ENCODE results near the gene ANAPC7.

Gene ANAPC7

DNA sequence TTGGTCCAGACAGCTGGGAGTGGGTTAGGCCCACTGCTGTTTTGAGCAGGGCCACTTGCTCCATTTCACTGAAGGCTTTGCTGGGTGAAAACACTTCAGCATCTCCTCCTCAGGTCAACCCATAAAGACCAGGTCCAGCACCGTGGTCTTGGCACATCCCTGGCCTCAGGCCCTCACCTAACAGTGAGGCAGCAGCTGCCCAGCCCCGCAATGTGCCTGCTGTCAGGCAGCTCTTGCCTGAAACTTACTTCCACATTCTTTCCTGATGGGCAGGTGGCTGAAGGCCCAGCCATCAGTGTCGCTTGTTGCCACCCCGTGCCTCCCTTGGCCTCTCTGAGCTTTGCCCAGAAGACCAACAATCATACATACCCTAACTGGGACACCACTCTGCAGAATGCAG is 54.4 kb downstream of the ANAPC7 start:
- H3F3A ChIP-seq (ENCODE audit: insufficient read depth, low read length): no peaks in the 10 kb centered on the region
- H3K4me1 ChIP-seq (ENCODE audit: low read length): no peaks in the 10 kb centered on the region
- no peaks in the 10 kb centered on the region for H3K27me3 ChIP-seq (replicated peaks; ENCODE audit: insufficient read depth, low read length)
- H3K9me3 ChIP-seq (replicated peaks; ENCODE audit: insufficient read depth, low read length): no peaks in the 10 kb centered on the region
- 0 out of 2 replicates have a peak, but pooled peaks cover 2% of the 10 kb centered on the region for H3K36me3 ChIP-seq (replicated peaks; ENCODE audit: insufficient read depth, low read length)
- no peaks in the 10 kb centered on the region for H3K9me2 ChIP-seq (replicated peaks; ENCODE audit: insufficient read depth, low read length)
- no peaks in the 10 kb centered on the region for H4K20me1 ChIP-seq (ENCODE audit: insufficient read depth, low read length)
- no peak overlapping the region for H3K27ac ChIP-seq (ENCODE audit: low read length)
- H3K4me2 ChIP-seq (ENCODE audit: low read depth, low read length): no peak overlapping the region
- no peak overlapping the region for H3K9ac ChIP-seq (ENCODE audit: low read length)
- no peak for DNase-seq
- no peak overlapping the region for H3K4me3 ChIP-seq (ENCODE audit: low read length)
- TF ChIP-seq EZH2 (optimal IDR thresholded peaks at IDR 0.05; ENCODE audit: low read depth, low read length): no peak
- no peak for TF ChIP-seq EZH2phosphoT487 (IDR thresholded peaks at IDR 0.05; ENCODE audit: low read length)
- TF ChIP-seq, protein P1, sequence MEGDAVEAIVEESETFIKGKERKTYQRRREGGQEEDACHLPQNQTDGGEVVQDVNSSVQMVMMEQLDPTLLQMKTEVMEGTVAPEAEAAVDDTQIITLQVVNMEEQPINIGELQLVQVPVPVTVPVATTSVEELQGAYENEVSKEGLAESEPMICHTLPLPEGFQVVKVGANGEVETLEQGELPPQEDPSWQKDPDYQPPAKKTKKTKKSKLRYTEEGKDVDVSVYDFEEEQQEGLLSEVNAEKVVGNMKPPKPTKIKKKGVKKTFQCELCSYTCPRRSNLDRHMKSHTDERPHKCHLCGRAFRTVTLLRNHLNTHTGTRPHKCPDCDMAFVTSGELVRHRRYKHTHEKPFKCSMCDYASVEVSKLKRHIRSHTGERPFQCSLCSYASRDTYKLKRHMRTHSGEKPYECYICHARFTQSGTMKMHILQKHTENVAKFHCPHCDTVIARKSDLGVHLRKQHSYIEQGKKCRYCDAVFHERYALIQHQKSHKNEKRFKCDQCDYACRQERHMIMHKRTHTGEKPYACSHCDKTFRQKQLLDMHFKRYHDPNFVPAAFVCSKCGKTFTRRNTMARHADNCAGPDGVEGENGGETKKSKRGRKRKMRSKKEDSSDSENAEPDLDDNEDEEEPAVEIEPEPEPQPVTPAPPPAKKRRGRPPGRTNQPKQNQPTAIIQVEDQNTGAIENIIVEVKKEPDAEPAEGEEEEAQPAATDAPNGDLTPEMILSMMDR (IDR thresholded peaks at IDR 0.05; ENCODE audit: low read length): no peak
- H2AFZ ChIP-seq (ENCODE audit: low read length): no peak overlapping the region
- H3K79me2 ChIP-seq (ENCODE audit: low read length): no peaks in the 10 kb centered on the region

DNA sequence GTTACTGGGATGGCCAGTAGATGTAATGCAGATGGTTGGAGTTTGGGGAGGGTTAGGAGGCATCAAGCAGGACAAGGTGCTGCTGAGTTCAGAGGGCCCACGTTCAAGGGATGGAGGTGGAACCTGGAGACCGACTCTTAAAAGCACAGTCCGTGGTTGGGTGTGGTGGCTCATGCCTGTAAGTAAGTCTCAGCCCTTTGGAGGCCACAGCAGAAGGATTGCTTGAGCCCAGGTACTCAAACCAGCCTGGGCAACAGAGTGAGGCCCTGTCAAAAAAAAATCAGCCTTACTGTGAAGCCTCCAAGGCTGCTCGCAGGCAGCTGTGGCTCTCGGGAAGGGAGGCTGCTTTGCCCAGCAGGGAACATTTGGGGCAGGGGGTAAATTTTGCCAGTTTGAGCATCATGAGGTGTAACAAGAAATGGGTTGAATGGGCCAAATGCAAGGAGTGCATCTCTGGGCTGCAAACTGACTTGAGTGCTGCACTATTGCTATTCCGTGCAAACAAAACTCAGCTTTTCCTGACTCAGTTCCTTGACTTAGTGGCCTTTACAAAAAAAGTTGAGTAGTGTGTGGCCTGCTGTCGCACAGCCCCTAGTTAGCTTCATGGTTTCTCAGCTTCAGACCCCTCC is 55.0 kb downstream of the ANAPC7 start:
- Histone ChIP-seq H3K9ac (ENCODE audit: low read length) (no peak overlapping the region), H4K20me1 (ENCODE audit: insufficient read depth, low read length) (no peaks in the 10 kb centered on the region), H3K27me3 (replicated peaks; ENCODE audit: insufficient read depth, low read length) (no peaks in the 10 kb centered on the region), H2AFZ (ENCODE audit: low read length) (no peak overlapping the region), H3K9me2 (replicated peaks; ENCODE audit: insufficient read depth, low read length) (no peaks in the 10 kb centered on the region), H3K9me3 (replicated peaks; ENCODE audit: insufficient read depth, low read length) (no peaks in the 10 kb centered on the region), H3K4me1 (ENCODE audit: low read length) (no peaks in the 10 kb centered on the region), H3K4me2 (ENCODE audit: low read depth, low read length) (no peak overlapping the region), H3F3A (ENCODE audit: insufficient read depth, low read length) (no peaks in the 10 kb centered on the region), H3K36me3 (replicated peaks; ENCODE audit: insufficient read depth, low read length) (0 out of 2 replicates have a peak, but pooled peaks cover 3% of the 10 kb centered on the region), H3K4me3 (ENCODE audit: low read length) (no peak overlapping the region), H3K79me2 (ENCODE audit: low read length) (no peaks in the 10 kb centered on the region), H3K27ac (ENCODE audit: low read length) (no peak overlapping the region)
- no peak for DNase-seq
- TF ChIP-seq, protein P1 (IDR thresholded peaks at IDR 0.05; ENCODE audit: low read length): no peak
- TF ChIP-seq EZH2phosphoT487 (IDR thresholded peaks at IDR 0.05; ENCODE audit: low read length): no peak
- no peak for TF ChIP-seq EZH2 (optimal IDR thresholded peaks at IDR 0.05; ENCODE audit: low read depth, low read length)

DNA sequence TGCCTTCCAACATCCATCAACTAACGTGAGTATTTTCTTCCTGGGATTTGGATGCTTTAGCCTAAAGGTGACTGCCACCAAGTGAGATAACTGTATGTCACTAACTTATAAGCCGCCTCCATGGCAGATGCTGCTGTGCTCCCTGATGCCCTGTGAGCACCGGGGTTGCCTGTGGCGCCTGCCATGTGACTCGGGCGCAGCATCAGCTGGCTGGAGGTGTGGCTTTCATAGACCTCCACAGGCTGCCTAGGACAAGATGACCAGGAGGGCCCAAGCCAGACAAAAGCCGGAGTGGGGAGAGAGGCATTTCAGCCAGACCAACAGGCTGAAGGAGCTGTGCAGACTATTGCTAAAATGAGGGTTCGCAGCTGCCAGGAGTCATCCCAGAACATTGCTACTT is 55.7 kb downstream of the ANAPC7 start:
- Histone ChIP-seq H3K79me2 (ENCODE audit: low read length) (no peaks in the 10 kb centered on the region), H3K9ac (ENCODE audit: low read length) (no peak overlapping the region), H3K4me1 (ENCODE audit: low read length) (no peaks in the 10 kb centered on the region), H3K9me3 (replicated peaks; ENCODE audit: insufficient read depth, low read length) (no peaks in the 10 kb centered on the region), H3K4me2 (ENCODE audit: low read depth, low read length) (no peak overlapping the region), H3K4me3 (ENCODE audit: low read length) (no peak overlapping the region), H2AFZ (ENCODE audit: low read length) (no peak overlapping the region), H3K27ac (ENCODE audit: low read length) (no peak overlapping the region), H3K36me3 (replicated peaks; ENCODE audit: insufficient read depth, low read length) (0 out of 2 replicates have a peak, but pooled peaks cover 3% of the 10 kb centered on the region), H4K20me1 (ENCODE audit: insufficient read depth, low read length) (no peaks in the 10 kb centered on the region), H3F3A (ENCODE audit: insufficient read depth, low read length) (no peaks in the 10 kb centered on the region), H3K9me2 (replicated peaks; ENCODE audit: insufficient read depth, low read length) (no peaks in the 10 kb centered on the region), H3K27me3 (replicated peaks; ENCODE audit: insufficient read depth, low read length) (no peaks in the 10 kb centered on the region)
- TF ChIP-seq EZH2 (optimal IDR thresholded peaks at IDR 0.05; ENCODE audit: low read depth, low read length) (no peak), EZH2phosphoT487 (IDR thresholded peaks at IDR 0.05; ENCODE audit: low read length) (no peak)
- TF ChIP-seq, protein P1 (IDR thresholded peaks at IDR 0.05; ENCODE audit: low read length): no peak
- no peak for DNase-seq
